D721Med (cell line): Measurements from ENCODE around the gene MAST4.

ENCODE experiments used
- DNase-seq: peaks from one replicate; pipeline ENCODE4 v3.0.0; 2011; ENCODE audit warnings: low spot score; ENCODE audit not compliant: insufficient read length
- FAIRE-seq: peaks from 2 replicates; lab custom pipeline; 2011; peaks lifted over from hg19 to GRCh38; lab: Jason Lieb, UNC
- TF ChIP-seq, protein P1 (sequence below): IDR thresholded peaks from 2 replicates; pipeline ENCODE4 v1.5.1; 2012; ENCODE audit warnings: mild to moderate bottlenecking, control low read depth; ENCODE audit not compliant: insufficient read depth; ENCODE audit errors: missing control alignments

MAST4 gene

DNA sequence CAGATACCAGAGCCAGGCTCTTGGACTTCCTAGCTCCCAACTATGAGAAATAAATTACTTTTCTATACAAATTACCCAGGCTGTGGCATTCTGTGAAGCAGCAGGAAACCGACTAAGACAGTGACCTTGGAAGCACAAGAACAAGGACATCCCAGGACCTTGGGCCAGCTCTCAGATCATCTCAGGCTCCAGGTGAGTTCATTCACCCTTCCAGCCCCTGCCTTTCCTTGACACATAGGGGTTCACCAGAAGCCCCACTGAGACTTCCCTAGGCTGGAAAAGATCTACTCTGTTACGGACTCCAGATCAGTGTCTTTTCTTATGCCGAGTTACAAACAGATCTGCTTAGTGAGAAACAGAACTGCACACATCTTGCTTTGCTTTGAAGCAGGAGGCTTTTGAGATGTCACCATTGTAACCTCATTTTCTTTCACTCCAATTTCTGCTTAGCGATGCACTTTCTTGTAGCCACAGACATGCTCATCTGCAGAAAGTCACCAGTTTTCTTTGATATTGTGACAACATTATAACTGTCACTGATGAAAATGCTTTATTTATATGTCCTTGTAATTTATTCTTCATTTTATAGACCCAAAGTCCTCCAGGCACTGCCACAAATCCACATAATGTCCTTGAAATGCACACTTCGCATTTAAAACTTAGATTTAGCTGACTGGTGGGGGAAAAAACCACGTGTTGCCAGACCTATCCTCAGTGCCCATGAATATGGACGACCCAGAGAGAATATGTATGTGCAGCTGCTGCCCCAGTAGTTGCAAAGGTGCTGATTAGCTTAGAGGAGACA is 592.3 kb downstream of the MAST4 start:
- DNase-seq (no peak), FAIRE-seq (no peak)
- TF ChIP-seq, protein P1, sequence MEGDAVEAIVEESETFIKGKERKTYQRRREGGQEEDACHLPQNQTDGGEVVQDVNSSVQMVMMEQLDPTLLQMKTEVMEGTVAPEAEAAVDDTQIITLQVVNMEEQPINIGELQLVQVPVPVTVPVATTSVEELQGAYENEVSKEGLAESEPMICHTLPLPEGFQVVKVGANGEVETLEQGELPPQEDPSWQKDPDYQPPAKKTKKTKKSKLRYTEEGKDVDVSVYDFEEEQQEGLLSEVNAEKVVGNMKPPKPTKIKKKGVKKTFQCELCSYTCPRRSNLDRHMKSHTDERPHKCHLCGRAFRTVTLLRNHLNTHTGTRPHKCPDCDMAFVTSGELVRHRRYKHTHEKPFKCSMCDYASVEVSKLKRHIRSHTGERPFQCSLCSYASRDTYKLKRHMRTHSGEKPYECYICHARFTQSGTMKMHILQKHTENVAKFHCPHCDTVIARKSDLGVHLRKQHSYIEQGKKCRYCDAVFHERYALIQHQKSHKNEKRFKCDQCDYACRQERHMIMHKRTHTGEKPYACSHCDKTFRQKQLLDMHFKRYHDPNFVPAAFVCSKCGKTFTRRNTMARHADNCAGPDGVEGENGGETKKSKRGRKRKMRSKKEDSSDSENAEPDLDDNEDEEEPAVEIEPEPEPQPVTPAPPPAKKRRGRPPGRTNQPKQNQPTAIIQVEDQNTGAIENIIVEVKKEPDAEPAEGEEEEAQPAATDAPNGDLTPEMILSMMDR, result no peak

DNA sequence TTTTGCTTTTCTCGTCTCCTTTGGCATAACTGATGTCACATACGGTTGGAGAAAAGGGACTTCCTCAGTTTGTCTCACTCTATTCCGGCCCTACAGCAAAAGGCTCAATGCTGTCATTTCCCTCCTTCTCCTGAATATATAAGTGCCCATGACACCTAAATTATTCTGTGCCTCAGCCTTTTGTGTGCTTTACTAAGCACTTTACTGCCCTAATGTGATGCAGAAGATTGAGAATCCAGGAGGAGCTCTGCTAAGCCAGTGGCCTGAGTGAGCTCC is 592.8 kb downstream of the MAST4 start:
- no peak for DNase-seq
- no peak for FAIRE-seq

DNA sequence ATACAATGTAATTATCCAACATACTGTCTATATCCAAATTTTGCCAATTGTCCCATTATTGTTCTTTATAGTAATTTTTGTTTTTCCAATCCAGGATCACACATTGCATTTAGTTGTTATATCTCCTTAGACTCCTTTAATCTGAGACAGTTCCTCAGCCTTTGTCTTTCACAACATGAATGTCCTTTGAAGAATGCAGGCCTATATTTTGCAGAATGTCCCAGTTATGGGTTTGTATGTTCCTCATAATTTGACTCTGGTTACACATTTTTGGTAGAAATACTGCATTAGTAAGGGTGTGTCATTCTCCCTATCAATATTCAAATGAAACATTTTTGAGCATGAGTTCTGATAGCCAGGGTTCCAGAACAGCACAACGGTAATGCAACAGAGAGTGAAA is 593.7 kb downstream of the MAST4 start:
- TF ChIP-seq, protein P1, result no peak
- no peak for DNase-seq
- no peak for FAIRE-seq

More for the DNA sequence above, 592.8 kb downstream of the MAST4 start:
- TF ChIP-seq, protein P1, result no peak

DNA sequence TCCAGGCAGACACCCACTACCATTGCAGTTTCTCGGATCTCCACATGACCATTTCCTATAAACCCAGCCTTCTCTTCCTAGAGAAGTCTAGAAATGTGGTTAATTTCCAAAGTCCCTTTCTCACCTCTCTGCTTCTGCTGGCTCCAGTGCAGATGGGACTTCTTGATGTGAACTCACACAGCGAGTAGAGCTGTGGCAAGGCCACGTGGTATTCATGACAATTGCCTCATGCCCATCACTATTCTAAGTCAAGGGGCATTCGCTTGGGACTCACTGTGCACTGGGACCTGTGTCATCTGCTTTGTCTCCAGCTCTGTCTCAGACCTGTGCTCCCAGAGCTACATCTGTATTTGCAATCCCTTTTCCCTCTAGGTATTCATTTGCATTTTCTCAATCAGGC is 594.2 kb downstream of the MAST4 start:
- DNase-seq (no peak), FAIRE-seq (no peak)
- TF ChIP-seq, protein P1, result no peak

DNA sequence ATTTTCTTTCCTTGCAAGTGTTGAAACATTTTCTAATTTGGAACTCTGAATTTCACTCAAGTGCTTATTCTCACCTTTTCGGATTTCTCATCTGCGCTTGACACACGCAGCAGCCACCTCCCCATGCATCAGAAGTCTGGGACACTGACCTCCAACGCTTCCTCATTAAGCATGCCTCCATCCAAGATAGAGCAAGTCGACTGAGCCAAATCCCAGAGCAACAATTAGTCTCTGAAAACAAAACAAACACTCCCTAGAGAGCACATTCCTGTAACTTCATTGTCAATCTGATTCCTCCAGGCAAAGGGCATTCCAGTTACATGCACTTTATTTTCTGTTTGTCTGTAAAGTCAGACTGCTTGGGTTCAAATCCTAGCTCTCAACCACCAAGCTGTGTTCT is 594.7 kb downstream of the MAST4 start:
- DNase-seq (no peak), FAIRE-seq (no peak)
- TF ChIP-seq, protein P1, result no peak

DNA sequence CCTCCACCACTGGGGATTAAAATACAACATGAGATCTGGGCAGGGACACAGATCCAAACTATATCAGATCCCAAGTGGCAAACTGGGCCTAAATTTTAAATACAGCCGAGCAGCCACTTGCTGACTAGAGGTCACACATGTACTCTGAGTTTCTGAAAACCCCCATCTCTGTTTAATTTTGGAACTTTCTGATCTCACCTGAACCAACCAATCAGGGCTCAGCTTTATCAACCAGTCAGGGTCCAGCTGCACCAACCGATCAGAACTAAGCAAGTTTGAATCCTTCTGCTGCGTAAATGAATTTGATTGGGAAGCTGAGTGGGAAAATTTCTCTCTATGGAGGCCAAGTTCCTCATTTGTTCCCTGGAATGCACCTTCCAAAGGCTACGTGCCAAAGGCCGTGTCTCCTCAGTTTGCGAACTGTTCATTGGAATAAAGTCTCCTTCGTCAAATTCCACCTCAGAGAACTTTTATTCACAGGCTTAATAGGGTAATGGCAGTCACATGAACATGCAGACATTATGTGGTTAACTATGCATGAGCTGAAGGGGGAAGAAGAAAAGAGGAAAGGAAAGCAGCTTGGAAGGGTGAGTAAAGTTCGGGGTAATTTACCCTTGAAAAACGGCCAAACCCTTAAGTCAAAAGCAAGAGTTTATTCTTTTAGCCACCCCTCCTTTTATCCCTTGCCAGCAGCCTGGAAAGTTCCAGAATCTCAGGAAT is 596.7 kb downstream of the MAST4 start:
- FAIRE-seq, result no peak
- no peak for DNase-seq
- TF ChIP-seq, protein P1, result no peak

DNA sequence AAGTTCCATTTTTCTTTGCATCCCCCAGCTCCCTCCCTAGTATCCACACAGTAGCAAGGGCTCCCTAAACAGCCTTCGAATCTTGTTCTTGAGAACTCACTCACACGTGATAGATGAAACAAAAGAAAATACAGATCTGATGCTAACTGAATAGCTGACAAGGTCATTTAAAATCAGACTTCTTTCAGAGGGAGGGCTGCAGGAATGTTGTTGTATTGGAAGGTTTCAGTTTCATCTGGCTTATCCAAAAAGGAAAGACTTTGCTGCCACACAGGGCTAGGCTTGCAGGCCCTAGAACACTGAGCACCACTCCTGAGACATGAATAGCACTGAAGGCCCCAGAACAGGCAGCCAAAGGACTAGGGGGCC is 597.2 kb downstream of the MAST4 start:
- TF ChIP-seq, protein P1, result no peak
- DNase-seq (no peak), FAIRE-seq (no peak)
